Duodenal mucosa (tissue), 2 donors: ENCODE measurements around the gene RFPL2.

Experiments used
- H3K27ac ChIP-seq: one replicate; pipeline ENCODE4 v1.7.0; 2013; ENCODE audit warnings: low read depth, low read length
- H3K27me3 ChIP-seq, 2 donors: one replicate each; pipeline ENCODE4 v1.7.0; 2013; ENCODE audit warnings: low read length in 2 of 2, control low read depth in 1 of 2; ENCODE audit not compliant: insufficient read depth in 2 of 2, control insufficient read depth in 1 of 2
- H3K36me3 ChIP-seq, 2 donors: one replicate each; pipeline ENCODE4 v1.7.0; 2013; ENCODE audit warnings: low read length in 2 of 2, control low read depth in 1 of 2; ENCODE audit not compliant: insufficient read depth in 2 of 2, control insufficient read depth in 1 of 2
- H3K4me1 ChIP-seq, 2 donors: one replicate each; pipeline ENCODE4 v1.7.0; 2013; ENCODE audit warnings: low read length in 2 of 2, control low read depth in 1 of 2; ENCODE audit not compliant: insufficient read depth in 2 of 2, control insufficient read depth in 1 of 2
- H3K4me3 ChIP-seq, 2 donors: one replicate each; pipeline ENCODE4 v1.7.0; 2013; ENCODE audit warnings: low read length in 2 of 2, low read depth in 1 of 2
- H3K9ac ChIP-seq, 2 donors: one replicate each; pipeline ENCODE4 v1.7.0; 2013; ENCODE audit warnings: low read length in 2 of 2, low read depth in 1 of 2
- H3K9me3 ChIP-seq, 2 donors: one replicate each; pipeline ENCODE4 v1.7.0; 2013; ENCODE audit warnings: low read length in 2 of 2, control low read depth in 1 of 2; ENCODE audit not compliant: control insufficient read depth in 1 of 2

Gene RFPL2

GRCh38 chr22:32206774-32207758 is 2.2 kb upstream of the RFPL2 start:
- peak overlapping the region in 1 of 2 donors; percentile 36 for H3K4me3 ChIP-seq
- H3K27ac ChIP-seq = no peak overlapping the region
- no peaks in the 10 kb centered on the region for H3K27me3 ChIP-seq

GRCh38 chr22:32205974-32206773 is 1.3 kb upstream of the RFPL2 start:
- Histone ChIP-seq H3K4me3 (peak overlapping the region in 1 of 2 donors; percentile 36), H3K9me3 (no peaks in the 10 kb centered on the region), H3K4me1 (peaks cover 4 to 29% of the 10 kb centered on the region in 2 donors), H3K27me3 (no peaks in the 10 kb centered on the region), H3K9ac (no peak overlapping the region), H3K36me3 (no peaks in the 10 kb centered on the region), H3K27ac (no peak overlapping the region)

More at GRCh38 chr22:32206774-32207758, 2.2 kb upstream of the RFPL2 start:
- H3K9ac ChIP-seq = no peak overlapping the region
- no peaks in the 10 kb centered on the region for H3K9me3 ChIP-seq
- no peaks in the 10 kb centered on the region for H3K36me3 ChIP-seq
- H3K4me1 ChIP-seq = peaks cover 4 to 27% of the 10 kb centered on the region in 2 donors

GRCh38 chr22:32204040-32204855 is 625 bp downstream of the RFPL2 start:
- Histone ChIP-seq H3K9me3 (no peaks in the 10 kb centered on the region), H3K27me3 (no peaks in the 10 kb centered on the region), H3K36me3 (no peaks in the 10 kb centered on the region), H3K4me1 (peaks cover 4 to 29% of the 10 kb centered on the region in 2 donors), H3K9ac (peak overlapping the region in 1 of 2 donors; percentile 18), H3K4me3 (peak overlapping the region; percentile 47 to 56), H3K27ac (no peak overlapping the region)

- peak overlapping the region; percentile 46 to 56 for H3K4me3 ChIP-seq
- no peaks in the 10 kb centered on the region for H3K36me3 ChIP-seq
- no peaks in the 10 kb centered on the region for H3K27me3 ChIP-seq
- peak overlapping the region in 1 of 2 donors; percentile 7 for H3K9ac ChIP-seq
- H3K27ac ChIP-seq = no peak overlapping the region
- H3K4me1 ChIP-seq = peaks cover 4 to 29% of the 10 kb centered on the region in 2 donors
- H3K9me3 ChIP-seq = no peaks in the 10 kb centered on the region
Measured at GRCh38 chr22:32203181-32204039, 1.5 kb downstream of the RFPL2 start.

GRCh38 chr22:32202539-32203180 is 2.2 kb downstream of the RFPL2 start:
- no peaks in the 10 kb centered on the region for H3K9me3 ChIP-seq
- H3K36me3 ChIP-seq = no peaks in the 10 kb centered on the region
- H3K4me3 ChIP-seq = peak overlapping the region; percentile 46 to 56
- peak overlapping the region in 1 of 2 donors; percentile 7 for H3K9ac ChIP-seq
- no peak overlapping the region for H3K27ac ChIP-seq
- peaks cover 4 to 29% of the 10 kb centered on the region in 2 donors for H3K4me1 ChIP-seq
- H3K27me3 ChIP-seq = no peaks in the 10 kb centered on the region

GRCh38 chr22:32202161-32202538 is 2.7 kb downstream of the RFPL2 start:
- H3K27ac ChIP-seq = no peak overlapping the region
- H3K9me3 ChIP-seq = no peaks in the 10 kb centered on the region
- H3K36me3 ChIP-seq = no peaks in the 10 kb centered on the region
- peaks cover 3 to 27% of the 10 kb centered on the region in 2 donors for H3K4me1 ChIP-seq
- no peaks in the 10 kb centered on the region for H3K27me3 ChIP-seq
- no peak overlapping the region for H3K9ac ChIP-seq
- peak overlapping the region in 1 of 2 donors; percentile 46 for H3K4me3 ChIP-seq

GRCh38 chr22:32200752-32201151 is 4.1 kb downstream of the RFPL2 start:
- Histone ChIP-seq H3K4me1 (peaks cover 0 to 19% of the 10 kb centered on the region in 2 donors), H3K9ac (no peak overlapping the region), H3K27me3 (peaks cover 0 to 3% of the 10 kb centered on the region in 2 donors), H3K36me3 (no peaks in the 10 kb centered on the region), H3K4me3 (no peak overlapping the region), H3K27ac (no peak overlapping the region), H3K9me3 (no peaks in the 10 kb centered on the region)

GRCh38 chr22:32199961-32200360 is 4.9 kb downstream of the RFPL2 start:
- no peaks in the 10 kb centered on the region for H3K36me3 ChIP-seq
- H3K4me3 ChIP-seq = no peak overlapping the region
- H3K27me3 ChIP-seq = peaks cover 0 to 3% of the 10 kb centered on the region in 2 donors
- peaks cover 0 to 19% of the 10 kb centered on the region in 2 donors for H3K4me1 ChIP-seq
- no peak overlapping the region for H3K27ac ChIP-seq
- H3K9me3 ChIP-seq = no peaks in the 10 kb centered on the region
- H3K9ac ChIP-seq = no peak overlapping the region
